Measurements from ENCODE around the gene ZC2HC1C. TPM values are rescaled to one million over a fixed set of nuclear protein-coding genes. Genes with fewer than 3 reads are reported as not detected.
"Not testable (repeated sequence)": the region's sequence is repeated elsewhere in the genome, so short reads cannot be mapped to it uniquely, and the experiment has no call there.

Gene ZC2HC1C
- total RNA-seq, 1 donor from 2014 or later, result under 0.01 TPM

DNA sequence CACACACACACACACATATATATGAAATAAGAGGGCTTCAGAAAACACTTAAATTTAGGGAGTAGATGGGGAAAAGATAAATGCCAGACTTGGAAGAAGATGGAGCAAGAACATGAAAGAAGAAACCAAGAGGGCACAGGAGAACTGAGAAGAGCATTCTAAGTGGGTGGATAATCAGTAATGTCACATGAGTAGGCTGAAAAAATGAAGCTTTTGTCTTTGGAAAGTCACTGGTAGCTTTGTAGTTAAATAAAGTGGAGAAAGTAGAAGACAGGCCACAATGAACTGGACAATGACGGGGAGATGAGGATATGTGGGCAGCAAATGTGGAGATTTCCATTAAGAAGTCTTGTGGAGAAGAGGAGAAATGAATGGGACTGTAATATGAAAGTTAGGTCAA, 2.2 kb upstream of the ZC2HC1C start:
- Histone ChIP-seq H3K27ac (ENCODE audit: low read depth, low read length) (peak overlapping the region; percentile 97), H3K9ac (ENCODE audit: low read depth in 1 of 3, low read length in 3 of 3) (peak overlapping the region in 1 of 3 donors; percentile 26), H3K27me3 (ENCODE audit: control insufficient read depth in 3 of 3, insufficient read depth in 3 of 3, low read length in 3 of 3) (no peaks in the 10 kb centered on the region), H3K9me3 (ENCODE audit: control insufficient read depth in 3 of 3, low read length in 3 of 3) (no peaks in the 10 kb centered on the region), H3K4me3 (ENCODE audit: low read length in 3 of 3) (peak overlapping the region in 1 of 3 donors; percentile 78), H3K36me3 (ENCODE audit: control insufficient read depth in 3 of 3, insufficient read depth in 3 of 3, low read length in 3 of 3) (peaks cover 0 to 6% (median 0%) of the 10 kb centered on the region in 3 donors), H3K4me1 (ENCODE audit: control insufficient read depth in 3 of 3, insufficient read depth in 3 of 3, low read length in 3 of 3) (peaks cover 32 to 65% (median 44%) of the 10 kb centered on the region in 3 donors)

- H3K36me3 ChIP-seq (ENCODE audit: control insufficient read depth in 3 of 3, insufficient read depth in 3 of 3, low read length in 3 of 3); H3K9me3 ChIP-seq (ENCODE audit: control insufficient read depth in 3 of 3, low read length in 3 of 3); H3K27me3 ChIP-seq (ENCODE audit: control insufficient read depth in 3 of 3, insufficient read depth in 3 of 3, low read length in 3 of 3): not testable (repeated sequence)
- H3K4me3 ChIP-seq (ENCODE audit: low read length in 3 of 3), result peak overlapping the region; percentile 78 to 90 (median 80)
- H3K9ac ChIP-seq (ENCODE audit: low read depth in 1 of 3, low read length in 3 of 3), result peak overlapping the region in 2 of 3 donors; percentile 85 to 92
- peak overlapping the region; percentile 97 for H3K27ac ChIP-seq (ENCODE audit: low read depth, low read length)
- H3K4me1 ChIP-seq (ENCODE audit: control insufficient read depth in 3 of 3, insufficient read depth in 3 of 3, low read length in 3 of 3), result peaks cover 32 to 65% (median 44%) of the 10 kb centered on the region in 3 donors
These were observed 1.7 kb upstream of the ZC2HC1C start for GRCh38 chr14:75067765-75068164.

DNA sequence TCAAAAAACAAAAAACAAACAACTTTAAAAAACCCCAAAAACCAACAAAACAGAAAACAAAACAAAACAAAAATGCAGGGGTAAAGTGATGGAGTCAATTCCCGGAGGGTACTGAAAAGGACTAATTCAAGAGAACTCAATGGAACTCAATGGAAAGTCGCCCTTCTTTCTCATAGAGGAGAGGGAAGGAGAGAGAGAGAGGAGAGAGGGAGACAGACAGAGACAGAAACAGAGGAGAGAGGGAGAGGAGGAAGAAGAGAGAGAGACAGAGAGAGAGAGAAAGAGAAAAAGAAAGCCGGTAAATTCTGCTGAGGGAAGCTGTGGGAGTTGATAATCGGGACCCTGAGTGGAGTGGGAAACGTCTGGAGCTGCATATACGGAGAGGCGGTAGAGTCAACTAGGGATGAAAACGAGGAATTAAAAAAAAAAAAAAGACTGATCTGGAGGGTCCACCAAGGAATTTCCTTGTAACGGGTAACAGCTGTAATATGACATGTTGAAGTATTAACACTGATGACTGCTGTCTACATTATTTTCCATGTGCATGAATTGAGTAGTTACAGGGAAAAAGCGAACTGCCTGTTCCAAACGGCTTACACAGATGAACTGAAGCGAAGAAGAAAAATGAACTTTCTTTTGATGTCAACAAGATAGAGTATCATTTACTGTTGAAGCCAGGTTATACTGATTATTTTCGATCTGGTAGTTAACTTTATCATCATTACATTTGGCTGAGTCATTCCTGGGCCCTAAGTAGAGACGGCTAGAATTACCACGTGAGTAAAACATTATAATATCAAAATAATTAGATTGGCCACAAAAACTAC, 934 bp upstream of the ZC2HC1C start:
- Histone ChIP-seq H3K4me1 (ENCODE audit: control insufficient read depth in 3 of 3, insufficient read depth in 3 of 3, low read length in 3 of 3) (peaks cover 27 to 63% (median 39%) of the 10 kb centered on the region in 3 donors), H3K9me3 (ENCODE audit: control insufficient read depth in 3 of 3, low read length in 3 of 3) (no peaks in the 10 kb centered on the region), H3K4me3 (ENCODE audit: low read length in 3 of 3) (peak overlapping the region; percentile 78 to 90 (median 80)), H3K27ac (ENCODE audit: low read depth, low read length) (peak overlapping the region; percentile 97), H3K27me3 (ENCODE audit: control insufficient read depth in 3 of 3, insufficient read depth in 3 of 3, low read length in 3 of 3) (no peaks in the 10 kb centered on the region), H3K36me3 (ENCODE audit: control insufficient read depth in 3 of 3, insufficient read depth in 3 of 3, low read length in 3 of 3) (peaks cover 0 to 6% (median 0%) of the 10 kb centered on the region in 3 donors), H3K9ac (ENCODE audit: low read depth in 1 of 3, low read length in 3 of 3) (peak overlapping the region; percentile 85 to 92 (median 88))

GRCh38 chr14:75069811-75070145, 337 bp downstream of the ZC2HC1C start:
- Histone ChIP-seq H3K4me1 (ENCODE audit: control insufficient read depth in 3 of 3, insufficient read depth in 3 of 3, low read length in 3 of 3) (peaks cover 19 to 58% (median 33%) of the 10 kb centered on the region in 3 donors), H3K4me3 (ENCODE audit: low read length in 3 of 3) (peak overlapping the region; percentile 70 to 78 (median 76)), H3K27me3 (ENCODE audit: control insufficient read depth in 3 of 3, insufficient read depth in 3 of 3, low read length in 3 of 3) (no peaks in the 10 kb centered on the region), H3K27ac (ENCODE audit: low read depth, low read length) (peak overlapping the region; percentile 97), H3K36me3 (ENCODE audit: control insufficient read depth in 3 of 3, insufficient read depth in 3 of 3, low read length in 3 of 3) (peaks cover 0 to 6% (median 0%) of the 10 kb centered on the region in 3 donors), H3K9me3 (ENCODE audit: control insufficient read depth in 3 of 3, low read length in 3 of 3) (no peaks in the 10 kb centered on the region), H3K9ac (ENCODE audit: low read depth in 1 of 3, low read length in 3 of 3) (peak overlapping the region; percentile 85 to 92 (median 88))

DNA sequence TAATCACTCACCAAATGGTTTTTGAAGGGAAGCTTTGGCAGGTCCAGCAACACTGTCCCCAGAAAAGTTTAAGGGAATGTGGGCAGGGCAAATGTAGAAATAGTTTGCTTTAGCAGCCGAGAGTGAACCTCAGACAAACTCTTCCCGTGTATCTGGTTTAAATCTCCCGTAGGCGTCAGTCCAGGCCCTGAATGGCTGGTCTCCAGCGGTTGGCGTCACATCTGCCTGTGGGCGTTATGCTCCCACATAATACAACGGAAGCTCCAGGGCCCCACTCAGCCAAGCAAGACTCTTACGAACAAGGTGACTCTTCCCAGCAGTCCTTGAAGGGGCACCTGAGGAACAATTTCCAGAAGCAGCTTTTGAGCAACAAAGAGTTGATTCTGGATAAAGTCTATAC, 942 bp downstream of the ZC2HC1C start:
- peaks cover 18 to 54% (median 33%) of the 10 kb centered on the region in 3 donors for H3K4me1 ChIP-seq (ENCODE audit: control insufficient read depth in 3 of 3, insufficient read depth in 3 of 3, low read length in 3 of 3)
- peak overlapping the region; percentile 70 to 78 (median 76) for H3K4me3 ChIP-seq (ENCODE audit: low read length in 3 of 3)
- H3K36me3 ChIP-seq (ENCODE audit: control insufficient read depth in 3 of 3, insufficient read depth in 3 of 3, low read length in 3 of 3), result peaks cover 0 to 6% (median 0%) of the 10 kb centered on the region in 3 donors
- H3K27ac ChIP-seq (ENCODE audit: low read depth, low read length), result peak overlapping the region; percentile 97
- no peaks in the 10 kb centered on the region for H3K27me3 ChIP-seq (ENCODE audit: control insufficient read depth in 3 of 3, insufficient read depth in 3 of 3, low read length in 3 of 3)
- no peaks in the 10 kb centered on the region for H3K9me3 ChIP-seq (ENCODE audit: control insufficient read depth in 3 of 3, low read length in 3 of 3)
- H3K9ac ChIP-seq (ENCODE audit: low read depth in 1 of 3, low read length in 3 of 3), result peak overlapping the region; percentile 85 to 92 (median 88)

DNA sequence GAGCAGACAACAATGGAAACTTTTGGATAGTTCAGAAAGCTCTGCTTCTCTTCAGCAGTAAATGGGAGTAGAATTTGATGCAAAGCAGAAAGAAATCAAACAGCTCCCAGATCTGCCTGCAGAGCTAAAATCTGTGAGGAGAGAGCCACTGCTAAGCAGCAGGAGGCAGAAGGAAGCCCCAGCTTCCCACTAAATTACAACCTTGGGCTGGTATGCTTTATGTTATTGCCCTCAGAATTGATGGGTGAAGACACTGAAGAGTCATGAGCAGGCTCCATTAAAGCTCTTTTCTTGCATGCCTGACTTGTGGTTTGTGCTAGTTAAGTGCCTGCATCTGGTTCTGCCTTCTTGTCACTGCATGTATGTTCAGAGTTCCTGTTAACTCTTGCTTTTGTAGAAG, 8.4 kb downstream of the ZC2HC1C start:
- Histone ChIP-seq H3K4me3 (ENCODE audit: low read length in 3 of 3) (no peak overlapping the region), H3K4me1 (ENCODE audit: control insufficient read depth in 3 of 3, insufficient read depth in 3 of 3, low read length in 3 of 3) (peaks cover 0 to 6% (median 5%) of the 10 kb centered on the region in 3 donors), H3K27me3 (ENCODE audit: control insufficient read depth in 3 of 3, insufficient read depth in 3 of 3, low read length in 3 of 3) (no peaks in the 10 kb centered on the region), H3K9me3 (ENCODE audit: control insufficient read depth in 3 of 3, low read length in 3 of 3) (no peaks in the 10 kb centered on the region), H3K9ac (ENCODE audit: low read depth in 1 of 3, low read length in 3 of 3) (no peak overlapping the region), H3K36me3 (ENCODE audit: control insufficient read depth in 3 of 3, insufficient read depth in 3 of 3, low read length in 3 of 3) (peaks cover 0 to 12% (median 12%) of the 10 kb centered on the region in 3 donors), H3K27ac (ENCODE audit: low read depth, low read length) (no peak overlapping the region)

DNA sequence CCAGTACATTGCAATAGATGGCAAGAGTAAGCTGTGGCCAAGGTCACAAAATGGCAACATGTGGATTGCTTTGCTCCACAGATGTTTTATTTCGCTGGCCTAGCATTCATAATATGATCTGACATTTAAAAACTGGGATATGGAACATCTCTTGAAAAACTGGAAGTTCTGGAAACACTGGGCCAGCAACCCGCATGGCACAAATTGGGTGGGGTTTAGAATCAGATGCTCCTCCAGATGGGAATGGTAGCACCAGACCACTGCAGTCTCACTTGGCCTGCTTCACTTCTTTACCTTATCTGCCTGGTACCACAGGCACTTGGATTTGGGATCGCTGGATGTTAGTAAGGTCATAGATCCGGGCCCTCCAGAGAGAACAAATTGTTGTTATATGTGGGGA, 10.1 kb downstream of the ZC2HC1C start:
- Histone ChIP-seq H3K27ac (ENCODE audit: low read depth, low read length) (no peak overlapping the region), H3K4me3 (ENCODE audit: low read length in 3 of 3) (no peak overlapping the region)

GRCh38 chr14:75081660-75082229, 12.3 kb downstream of the ZC2HC1C start:
- Histone ChIP-seq H3K36me3 (ENCODE audit: control insufficient read depth in 3 of 3, insufficient read depth in 3 of 3, low read length in 3 of 3) (peaks cover 21 to 47% (median 42%) of the 10 kb centered on the region in 3 donors), H3K4me1 (ENCODE audit: control insufficient read depth in 3 of 3, insufficient read depth in 3 of 3, low read length in 3 of 3) (peaks cover 0 to 4% (median 0%) of the 10 kb centered on the region in 3 donors), H3K27ac (ENCODE audit: low read depth, low read length) (peak overlapping the region; percentile 31), H3K9me3 (ENCODE audit: control insufficient read depth in 3 of 3, low read length in 3 of 3) (no peaks in the 10 kb centered on the region), H3K4me3 (ENCODE audit: low read length in 3 of 3) (no peak overlapping the region), H3K9ac (ENCODE audit: low read depth in 1 of 3, low read length in 3 of 3) (no peak overlapping the region), H3K27me3 (ENCODE audit: control insufficient read depth in 3 of 3, insufficient read depth in 3 of 3, low read length in 3 of 3) (no peaks in the 10 kb centered on the region)

More for the DNA sequence above, 10.1 kb downstream of the ZC2HC1C start:
- Histone ChIP-seq H3K4me1 (ENCODE audit: control insufficient read depth in 3 of 3, insufficient read depth in 3 of 3, low read length in 3 of 3) (peaks cover 0 to 4% (median 0%) of the 10 kb centered on the region in 3 donors), H3K9ac (ENCODE audit: low read depth in 1 of 3, low read length in 3 of 3) (no peak overlapping the region), H3K9me3 (ENCODE audit: control insufficient read depth in 3 of 3, low read length in 3 of 3) (no peaks in the 10 kb centered on the region), H3K27me3 (ENCODE audit: control insufficient read depth in 3 of 3, insufficient read depth in 3 of 3, low read length in 3 of 3) (no peaks in the 10 kb centered on the region), H3K36me3 (ENCODE audit: control insufficient read depth in 3 of 3, insufficient read depth in 3 of 3, low read length in 3 of 3) (peaks cover 11 to 29% (median 27%) of the 10 kb centered on the region in 3 donors)

DNA sequence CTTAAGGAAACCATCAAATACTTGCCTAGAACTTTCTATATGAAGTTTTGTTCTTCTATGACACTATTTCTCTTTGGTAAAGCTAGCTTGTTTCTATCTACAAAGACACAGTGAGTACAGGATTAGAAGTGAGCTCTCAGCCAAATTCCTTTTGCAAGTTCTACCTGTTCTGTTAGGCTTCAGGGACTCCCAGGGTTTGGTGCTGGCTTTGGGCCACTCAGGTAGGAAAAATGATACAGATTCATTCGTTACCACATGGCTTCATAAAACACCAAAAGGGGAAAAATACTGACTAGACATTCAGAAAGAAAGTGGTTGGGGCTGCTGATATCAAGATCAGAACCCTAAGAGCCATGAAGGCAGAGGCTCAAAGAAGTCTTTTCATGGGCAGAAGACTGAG, 13.8 kb downstream of the ZC2HC1C start:
- H3K9me3 ChIP-seq (ENCODE audit: control insufficient read depth in 3 of 3, low read length in 3 of 3), result no peaks in the 10 kb centered on the region
- no peaks in the 10 kb centered on the region for H3K27me3 ChIP-seq (ENCODE audit: control insufficient read depth in 3 of 3, insufficient read depth in 3 of 3, low read length in 3 of 3)
- no peak overlapping the region for H3K4me3 ChIP-seq (ENCODE audit: low read length in 3 of 3)
- peaks cover 0 to 4% (median 0%) of the 10 kb centered on the region in 3 donors for H3K4me1 ChIP-seq (ENCODE audit: control insufficient read depth in 3 of 3, insufficient read depth in 3 of 3, low read length in 3 of 3)
- H3K36me3 ChIP-seq (ENCODE audit: control insufficient read depth in 3 of 3, insufficient read depth in 3 of 3, low read length in 3 of 3), result peaks cover 35 to 55% (median 54%) of the 10 kb centered on the region in 3 donors
- no peak overlapping the region for H3K27ac ChIP-seq (ENCODE audit: low read depth, low read length)
- no peak overlapping the region for H3K9ac ChIP-seq (ENCODE audit: low read depth in 1 of 3, low read length in 3 of 3)

GRCh38 chr14:75084513-75084912, 15.1 kb downstream of the ZC2HC1C start:
- Histone ChIP-seq H3K27ac (ENCODE audit: low read depth, low read length) (no peak overlapping the region), H3K27me3 (ENCODE audit: control insufficient read depth in 3 of 3, insufficient read depth in 3 of 3, low read length in 3 of 3) (no peaks in the 10 kb centered on the region), H3K9me3 (ENCODE audit: control insufficient read depth in 3 of 3, low read length in 3 of 3) (no peaks in the 10 kb centered on the region), H3K9ac (ENCODE audit: low read depth in 1 of 3, low read length in 3 of 3) (no peak overlapping the region), H3K36me3 (ENCODE audit: control insufficient read depth in 3 of 3, insufficient read depth in 3 of 3, low read length in 3 of 3) (peaks cover 36 to 59% (median 58%) of the 10 kb centered on the region in 3 donors), H3K4me3 (ENCODE audit: low read length in 3 of 3) (no peak overlapping the region), H3K4me1 (ENCODE audit: control insufficient read depth in 3 of 3, insufficient read depth in 3 of 3, low read length in 3 of 3) (peaks cover 0 to 4% (median 0%) of the 10 kb centered on the region in 3 donors)

Measured in skeletal muscle tissue (tissue), 4 donors.